ENCODE measurements around the gene TFB1M. TPM values are rescaled to one million over a fixed set of nuclear protein-coding genes. Genes with fewer than 3 reads are reported as not detected.

The TFB1M gene
- total RNA-seq, 1 donor from 2014 or later: 15.3 TPM

DNA sequence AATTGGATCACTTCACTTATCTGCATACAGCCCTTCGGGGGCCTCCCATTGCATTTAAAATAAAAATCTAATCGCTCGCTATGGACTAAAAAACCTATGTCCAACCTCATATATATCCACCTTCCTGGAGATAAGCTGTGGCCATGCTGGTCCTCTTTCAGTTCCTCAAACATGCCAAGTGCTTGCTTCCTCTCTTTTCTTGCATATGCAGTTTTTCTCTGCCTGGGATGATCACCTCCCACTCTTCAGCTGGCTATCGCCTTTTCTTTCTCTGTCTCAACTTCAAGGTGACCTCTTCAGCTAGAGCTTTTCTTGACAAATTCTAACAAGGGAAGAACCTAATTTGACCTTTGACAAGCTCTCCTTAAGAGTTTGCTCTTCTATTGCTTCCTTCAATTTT is 5.6 kb upstream of the TFB1M start:
- Mint-ChIP-seq H3K4me1 (ENCODE audit: low read depth) (peaks cover 7% of the 10 kb centered on the region), H3K9me3 (ENCODE audit: low read depth) (peaks cover 4% of the 10 kb centered on the region), H3K27ac (ENCODE audit: unreplicated experiment) (no peak overlapping the region), H3K4me3 (ENCODE audit: unreplicated experiment) (no peak overlapping the region), H3K36me3 (ENCODE audit: low read depth) (no peaks in the 10 kb centered on the region), H3K27me3 (ENCODE audit: low read depth) (no peaks in the 10 kb centered on the region)
- TF ChIP-seq CTCF (IDR thresholded peaks at IDR 0.05): no peak
- no peak for DNase-seq (ENCODE audit: low spot score)

DNA sequence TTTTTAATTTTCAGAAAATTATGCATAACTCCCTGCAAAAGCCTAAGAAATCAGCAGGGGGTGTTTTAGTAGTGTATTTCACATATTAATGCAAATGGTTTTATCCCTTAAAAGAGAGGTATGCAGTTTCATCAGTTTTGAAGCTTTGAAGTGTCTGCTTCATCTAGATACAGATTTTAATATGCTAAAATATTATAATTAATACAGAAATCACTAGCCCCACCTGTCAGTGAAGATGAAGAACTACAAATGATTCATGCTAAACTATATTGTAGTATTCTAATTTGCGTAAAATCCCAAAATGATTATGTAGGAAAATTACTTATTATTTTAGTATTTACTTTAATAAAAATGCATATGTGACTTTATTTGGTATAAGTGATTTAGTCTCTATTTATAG is 2.9 kb upstream of the TFB1M start:
- Mint-ChIP-seq H3K27ac (ENCODE audit: unreplicated experiment) (no peak overlapping the region), H3K27me3 (ENCODE audit: low read depth) (no peaks in the 10 kb centered on the region), H3K36me3 (ENCODE audit: low read depth) (no peaks in the 10 kb centered on the region), H3K4me1 (ENCODE audit: low read depth) (peaks cover 23% of the 10 kb centered on the region), H3K4me3 (ENCODE audit: unreplicated experiment) (no peak overlapping the region), H3K9me3 (ENCODE audit: low read depth) (peaks cover 4% of the 10 kb centered on the region)
- DNase-seq (ENCODE audit: low spot score): no peak
- peak; percentile 76 for TF ChIP-seq CTCF (IDR thresholded peaks at IDR 0.05)

GRCh38 chr6:155316419-155316818 is 2.1 kb upstream of the TFB1M start:
- DNase-seq (ENCODE audit: low spot score): no peak
- Mint-ChIP-seq H3K9me3 (ENCODE audit: low read depth) (peaks cover 4% of the 10 kb centered on the region), H3K36me3 (ENCODE audit: low read depth) (no peaks in the 10 kb centered on the region), H3K27me3 (ENCODE audit: low read depth) (no peaks in the 10 kb centered on the region), H3K27ac (ENCODE audit: unreplicated experiment) (no peak overlapping the region), H3K4me1 (ENCODE audit: low read depth) (peaks cover 23% of the 10 kb centered on the region), H3K4me3 (ENCODE audit: unreplicated experiment) (no peak overlapping the region)
- TF ChIP-seq CTCF (IDR thresholded peaks at IDR 0.05): no peak

GRCh38 chr6:155315516-155315871 is 1.2 kb upstream of the TFB1M start:
- no peak for DNase-seq (ENCODE audit: low spot score)
- H3K4me1 Mint-ChIP-seq (ENCODE audit: low read depth): peaks cover 23% of the 10 kb centered on the region
- no peaks in the 10 kb centered on the region for H3K27me3 Mint-ChIP-seq (ENCODE audit: low read depth)
- no peaks in the 10 kb centered on the region for H3K36me3 Mint-ChIP-seq (ENCODE audit: low read depth)
- TF ChIP-seq CTCF (IDR thresholded peaks at IDR 0.05): no peak
- H3K27ac Mint-ChIP-seq (ENCODE audit: unreplicated experiment): peak overlapping the region; percentile 92
- peaks cover 4% of the 10 kb centered on the region for H3K9me3 Mint-ChIP-seq (ENCODE audit: low read depth)
- H3K4me3 Mint-ChIP-seq (ENCODE audit: unreplicated experiment): peak overlapping the region; percentile 96

- TF ChIP-seq CTCF (IDR thresholded peaks at IDR 0.05): no peak
- Mint-ChIP-seq H3K4me3 (ENCODE audit: unreplicated experiment) (peak overlapping the region; percentile 96), H3K27ac (ENCODE audit: unreplicated experiment) (peak overlapping the region; percentile 92), H3K4me1 (ENCODE audit: low read depth) (peaks cover 23% of the 10 kb centered on the region), H3K27me3 (ENCODE audit: low read depth) (no peaks in the 10 kb centered on the region), H3K36me3 (ENCODE audit: low read depth) (peaks cover 3% of the 10 kb centered on the region), H3K9me3 (ENCODE audit: low read depth) (peaks cover 4% of the 10 kb centered on the region)
- DNase-seq (ENCODE audit: low spot score): no peak
Measured at GRCh38 chr6:155314773-155315515, 660 bp upstream of the TFB1M start.
